CD4-positive, alpha-beta memory T cell (primary cell): ENCODE measurements around the gene CCDC57. TPM values are rescaled to one million over a fixed set of nuclear protein-coding genes. Genes with fewer than 3 reads are reported as not detected.
"Not testable (repeated sequence)": the region's sequence is repeated elsewhere in the genome, so short reads cannot be mapped to it uniquely, and the experiment has no call there.

Source experiments
- CTCF ChIA-PET: fragments of 350-600 bp; sonication (Branson Sonifier 250); formaldehyde crosslinking; loops from one replicate; lab custom pipeline; 2021; ENCODE audit warnings: inconsistent platforms; ENCODE audit not compliant: partially characterized antibody; lab: Charles Lee
- POLR2A ChIA-PET: fragments of 350-600 bp; sonication (Branson Sonifier 250); formaldehyde crosslinking; loops from one replicate; lab custom pipeline; 2021; ENCODE audit not compliant: partially characterized antibody; lab: Charles Lee
- DNase-seq, 5 donors: peaks; one replicate each; pipeline versions ENCODE4 v3.0.0 to v3.0.0-alpha.2; 2020 to 2022; ENCODE audit warnings: mixed read lengths in 1 of 5
- H3K27ac ChIP-seq: one replicate; pipeline ENCODE4 v1.7.0; 2013; ENCODE audit warnings: low read depth, low read length
- H3K27me3 ChIP-seq: 2 replicates; pipeline ENCODE4 v1.7.0; 2013; ENCODE audit warnings: mild to moderate bottlenecking, low read length, moderate library complexity; ENCODE audit not compliant: insufficient read depth
- H3K36me3 ChIP-seq: 2 replicates; pipeline ENCODE4 v1.7.0; 2013; ENCODE audit warnings: mild to moderate bottlenecking, low read length, moderate library complexity; ENCODE audit not compliant: insufficient read depth
- H3K4me1 ChIP-seq: 2 replicates; pipeline ENCODE4 v1.7.0; 2013; ENCODE audit warnings: mild to moderate bottlenecking, low read length, moderate library complexity; ENCODE audit not compliant: insufficient read depth
- H3K4me3 ChIP-seq, 2 donors: one replicate each; pipeline ENCODE4 v1.7.0; 2013; ENCODE audit warnings: low read length in 2 of 2, mild to moderate bottlenecking in 1 of 2
- H3K9me3 ChIP-seq, 2 donors: one replicate each; pipeline ENCODE4 v1.7.0; 2013; ENCODE audit warnings: low read length in 2 of 2, control low read depth in 1 of 2; ENCODE audit not compliant: control insufficient read depth in 1 of 2
- H3K27ac Mint-ChIP-seq, 7 donors: one replicate each; pipeline ENCODE4 v1.8.0; 2020 to 2021; ENCODE audit warnings: mixed read lengths in 7 of 7, mild to moderate bottlenecking in 6 of 7, inconsistent platforms in 3 of 7, moderate library complexity in 3 of 7
- H3K27me3 Mint-ChIP-seq, 2 donors: one replicate each; pipeline ENCODE4 v1.8.0; 2020 to 2021; ENCODE audit warnings: mixed read lengths in 2 of 2
- H3K36me3 Mint-ChIP-seq, 2 donors: one replicate each; pipeline ENCODE4 v1.8.0; 2020 to 2021; ENCODE audit warnings: mixed read lengths in 2 of 2, inconsistent platforms in 1 of 2, mild to moderate bottlenecking in 1 of 2
- H3K4me1 Mint-ChIP-seq, 4 donors: one replicate each; pipeline ENCODE4 v1.8.0; 2020 to 2021; ENCODE audit warnings: mixed read lengths in 4 of 4, mild to moderate bottlenecking in 1 of 4
- H3K4me3 Mint-ChIP-seq, 8 donors: one replicate each; pipeline ENCODE4 v1.8.0; 2020 to 2021; ENCODE audit warnings: mixed read lengths in 8 of 8, mild to moderate bottlenecking in 7 of 8, moderate library complexity in 6 of 8, inconsistent platforms in 3 of 8
- H3K9me3 Mint-ChIP-seq, 8 donors: one replicate each; pipeline ENCODE4 v1.8.0; 2020 to 2021; ENCODE audit warnings: mixed read lengths in 8 of 8, mild to moderate bottlenecking in 5 of 8, inconsistent platforms in 3 of 8, moderate library complexity in 1 of 8
- intact Hi-C: fragments of 100-400 bp; cut with micrococcal nuclease; formaldehyde crosslinking; loops from one replicate; pipeline ENCODE4 v1.15.1; 2023
- polyA plus RNA-seq, 2 donors: library from polyadenylated mRNA; unstranded; fragments of 300-500 nt; fragmentation: Illumina TruSeq; gene quantifications; one replicate each; pipeline ENCODE4 v1.2.3, GENCODE V29; 2021
- total RNA-seq, 2 experiments: library from RNA; stranded (reverse); gene quantifications; one replicate each; pipeline ENCODE4 v1.2.3, GENCODE V29; 2021

The CCDC57 gene
- total and polyA plus RNA-seq, 4 experiments from 2014 or later: 41.6 to 88.7 (median 62.0) TPM

- Histone ChIP-seq H3K27me3 (no peaks in the 10 kb centered on the region), H3K27ac (no peak overlapping the region), H3K4me1 (peaks cover 49% of the 10 kb centered on the region), H3K4me3 (no peak overlapping the region), H3K9me3 (no peaks in the 10 kb centered on the region), H3K36me3 (no peaks in the 10 kb centered on the region)
- H3K27ac Mint-ChIP-seq: peak overlapping the region; percentile 10 to 91 (median 77)
- H3K27me3 Mint-ChIP-seq: no peaks in the 10 kb centered on the region
- intact Hi-C loops: no loop called here
- no peaks in the 10 kb centered on the region for H3K36me3 Mint-ChIP-seq
- peaks cover 11 to 34% (median 28%) of the 10 kb centered on the region in 4 donors for H3K4me1 Mint-ChIP-seq
- no peaks in the 10 kb centered on the region for H3K9me3 Mint-ChIP-seq
- ChIA-PET POLR2A (interaction anchor here (0.6 to 4.4 kb wide), 8 partner anchors 10 to 78 kb away, joined by 3 to 21 read pairs (median 4); partner anchors contain the start of gene SLC16A3), CTCF (interaction anchor here (1.9 to 3.0 kb wide), 2 partner anchors 9 to 20 kb away, joined by 8 to 10 read pairs; no protein-coding TSS in a partner anchor)
- peak overlapping the region in 5 of 8 donors; percentile 36 to 83 (median 43) for H3K4me3 Mint-ChIP-seq
- no peak for DNase-seq
Observed at GRCh38 chr17:82215095-82215971, 2.7 kb upstream of the CCDC57 start.

DNA sequence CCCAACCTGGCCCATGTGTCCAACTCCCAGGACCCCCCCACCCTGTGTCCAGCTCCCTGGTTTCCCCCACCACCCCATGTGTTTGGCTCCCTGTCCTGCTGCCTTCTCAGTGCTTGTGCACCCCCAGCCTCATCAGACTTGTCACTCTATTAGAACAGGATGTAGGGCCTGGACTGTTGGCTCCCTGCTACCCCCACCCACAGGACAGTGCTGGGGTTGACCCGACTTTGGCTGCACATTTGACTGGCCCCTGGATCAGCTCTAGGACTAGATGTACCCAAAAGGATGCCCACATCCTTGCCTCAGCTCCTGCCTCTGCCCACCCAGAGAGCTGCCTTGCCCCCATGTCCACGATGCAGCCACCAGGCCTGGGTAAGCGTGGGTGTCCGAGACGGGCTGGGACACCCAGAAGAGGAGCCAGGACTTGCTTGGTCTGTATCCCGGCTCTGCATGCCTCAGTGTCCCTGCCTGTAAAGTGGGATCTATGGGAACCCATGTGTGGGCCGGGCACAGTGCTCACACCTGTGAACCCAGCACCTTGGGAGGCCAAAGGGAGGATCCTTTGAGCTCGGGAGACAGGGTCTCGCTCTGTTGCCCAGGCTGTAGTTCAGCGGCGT lies 1.5 kb upstream of the CCDC57 start:
- no peaks in the 10 kb centered on the region for H3K36me3 ChIP-seq
- POLR2A ChIA-PET: interaction anchor here (1.2 to 4.4 kb wide), 8 partner anchors 9 to 184 kb away, joined by 3 to 22 read pairs (median 6); partner anchors contain the start of gene SLC16A3
- H3K4me1 ChIP-seq: peaks cover 49% of the 10 kb centered on the region
- no peak overlapping the region for H3K27ac ChIP-seq
- intact Hi-C loops: no loop called here
- Mint-ChIP-seq H3K9me3 (no peaks in the 10 kb centered on the region), H3K4me3 (peak overlapping the region in 7 of 8 donors; percentile 26 to 74 (median 53)), H3K27me3 (no peaks in the 10 kb centered on the region), H3K27ac (peak overlapping the region; percentile 36 to 91 (median 81)), H3K36me3 (no peaks in the 10 kb centered on the region), H3K4me1 (peaks cover 11 to 40% (median 28%) of the 10 kb centered on the region in 4 donors)
- no peaks in the 10 kb centered on the region for H3K9me3 ChIP-seq
- no peaks in the 10 kb centered on the region for H3K27me3 ChIP-seq
- CTCF ChIA-PET: interaction anchor here (1.9 to 3.0 kb wide), 2 partner anchors 8 to 22 kb away, joined by 8 to 10 read pairs; no protein-coding TSS in a partner anchor
- H3K4me3 ChIP-seq: no peak overlapping the region
- DNase-seq: no peak

DNA sequence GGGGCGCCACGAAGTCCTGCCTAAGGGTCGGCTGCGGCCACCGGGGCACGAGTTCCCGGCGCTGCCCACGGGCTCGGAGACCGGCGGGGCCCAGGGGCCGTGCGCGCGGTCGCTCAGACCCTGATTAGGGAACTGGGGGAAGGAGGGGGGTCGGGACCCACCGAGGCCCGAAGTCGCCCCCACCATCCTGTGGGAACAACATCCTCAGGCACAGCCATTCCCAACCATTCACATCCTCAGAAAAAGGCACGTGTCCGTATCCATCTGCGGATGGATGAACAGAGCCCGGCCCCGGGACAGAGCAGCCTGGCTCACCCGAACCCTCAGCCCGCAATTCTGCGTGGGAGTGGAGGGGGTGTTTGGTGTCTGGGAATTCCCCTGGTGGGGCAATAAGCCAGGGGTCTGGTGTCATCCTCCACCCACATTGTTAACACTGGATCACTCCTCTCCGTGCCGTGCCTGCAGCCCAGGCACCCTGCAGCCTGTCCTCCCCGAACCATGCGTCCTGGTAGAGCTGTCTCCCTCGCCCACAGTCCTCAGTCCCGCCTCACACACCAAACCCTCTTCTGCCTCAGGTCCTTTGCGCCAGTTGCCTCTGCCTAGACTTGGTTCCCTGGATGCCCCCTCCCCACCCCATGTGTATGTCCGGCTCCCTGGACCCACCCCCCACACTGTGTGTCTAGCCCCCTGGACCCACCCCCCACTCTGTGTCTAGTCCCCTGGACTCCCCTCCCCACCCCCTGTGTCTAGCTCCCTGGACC lies 789 bp upstream of the CCDC57 start:
- peak overlapping the region; percentile 58 for H3K27ac ChIP-seq
- H3K9me3 Mint-ChIP-seq: no peaks in the 10 kb centered on the region
- H3K9me3 ChIP-seq: no peaks in the 10 kb centered on the region
- H3K27ac Mint-ChIP-seq: peak overlapping the region; percentile 8 to 98 (median 91)
- intact Hi-C loops: no loop called here
- ChIA-PET CTCF (interaction anchor here (3.0 kb wide), 1 partner anchor 22 kb away, joined by 10 read pairs; no protein-coding TSS in a partner anchor), POLR2A (interaction anchor here (1.2 to 4.4 kb wide), 8 partner anchors 12 to 183 kb away, joined by 3 to 22 read pairs (median 6); partner anchors contain the start of gene SLC16A3)
- H3K4me3 Mint-ChIP-seq: peak overlapping the region; percentile 85 to 94 (median 88)
- peak; percentile 38 to 86 (median 49) for DNase-seq
- H3K4me3 ChIP-seq: peak overlapping the region; percentile 3 to 64
- H3K27me3 Mint-ChIP-seq: no peaks in the 10 kb centered on the region
- peaks cover 11 to 40% (median 28%) of the 10 kb centered on the region in 4 donors for H3K4me1 Mint-ChIP-seq
- H3K27me3 ChIP-seq: no peaks in the 10 kb centered on the region
- no peaks in the 10 kb centered on the region for H3K36me3 ChIP-seq
- no peaks in the 10 kb centered on the region for H3K36me3 Mint-ChIP-seq
- H3K4me1 ChIP-seq: peaks cover 49% of the 10 kb centered on the region

- H3K36me3 ChIP-seq, H3K27me3 Mint-ChIP-seq, H3K9me3 ChIP-seq, intact Hi-C loops, H3K9me3 Mint-ChIP-seq, H3K27ac Mint-ChIP-seq, H3K4me3 ChIP-seq, H3K4me3 Mint-ChIP-seq, H3K27ac ChIP-seq, CTCF ChIA-PET, DNase-seq, H3K27me3 ChIP-seq, H3K36me3 Mint-ChIP-seq: not testable (repeated sequence)
- POLR2A ChIA-PET: interaction anchor here (4.4 kb wide), 1 partner anchor 10 kb away, joined by 21 read pairs; no protein-coding TSS in a partner anchor
- peaks cover 18 to 39% (median 28%) of the 10 kb centered on the region in 4 donors for H3K4me1 Mint-ChIP-seq
- H3K4me1 ChIP-seq: peaks cover 46% of the 10 kb centered on the region
Observed at GRCh38 chr17:82210655-82211054, 2.0 kb downstream of the CCDC57 start.

- POLR2A ChIA-PET: interaction anchor here (0.7 to 3.2 kb wide), 17 partner anchors 9 to 176 kb away, joined by 3 to 35 read pairs (median 7); partner anchors contain the start of genes DCXR and SLC16A3
- peak; percentile 84 to 87 (median 86) for DNase-seq
- Mint-ChIP-seq H3K27me3 (no peaks in the 10 kb centered on the region), H3K9me3 (no peaks in the 10 kb centered on the region), H3K4me3 (peak overlapping the region in 7 of 8 donors; percentile 39 to 81 (median 54)), H3K36me3 (peaks cover 4 to 6% of the 10 kb centered on the region in 2 donors), H3K27ac (peak overlapping the region; percentile 96 to 99 (median 97)), H3K4me1 (peaks cover 20 to 46% (median 33%) of the 10 kb centered on the region in 4 donors)
- H3K27me3 ChIP-seq: no peaks in the 10 kb centered on the region
- intact Hi-C loops: loop anchor here (1.0 to 10.0 kb wide), 4 partner anchors 23 to 209 kb away; partner anchors contain the start of genes HEXD, OGFOD3 and SLC16A3
- CTCF ChIA-PET: interaction anchor here (0.6 to 2.3 kb wide), 25 partner anchors 8 to 212 kb away, joined by 3 to 24 read pairs (median 5); partner anchors contain the start of genes CD7 and SLC16A3
- H3K27ac ChIP-seq: peak overlapping the region; percentile 61
- H3K36me3 ChIP-seq: no peaks in the 10 kb centered on the region
- H3K4me1 ChIP-seq: peaks cover 26% of the 10 kb centered on the region
- H3K9me3 ChIP-seq: no peaks in the 10 kb centered on the region
- no peak overlapping the region for H3K4me3 ChIP-seq
Observed at GRCh38 chr17:82205720-82206508, 6.7 kb downstream of the CCDC57 start.
